OCI-LY3 (cell line): ENCODE measurements around the gene ZNF44.

Source experiments
- H2AFZ ChIP-seq: fragments of 200-600, 300-600 bp; shearing (Covaris generic); 2 replicates; pipeline ENCODE4 v1.6.0; 2014; ENCODE audit warnings: antibody characterized with exemption, low read depth, low read length
- H3K27ac ChIP-seq: fragments of 200-600, 300-600 bp; sonication (generic); 2 replicates; pipeline ENCODE4 v1.5.1; 2014; ENCODE audit warnings: mild to moderate bottlenecking, low read length, moderate library complexity, mixed read lengths
- H3K27me3 ChIP-seq: fragments of 200-600, 300-600 bp; sonication (generic); 2 replicates; pipeline ENCODE4 v1.6.1; 2014; ENCODE audit warnings: low read depth, low read length, mixed read lengths
- H3K36me3 ChIP-seq: fragments of 200-600, 300-600 bp; sonication (generic); replicated peaks from 2 replicates; pipeline ENCODE3; 2014; ENCODE audit warnings: low read depth, low read length, mixed read lengths
- H3K4me1 ChIP-seq: fragments of 300-600, 200-600 bp; sonication (generic); 2 replicates; pipeline ENCODE4 v1.6.1; 2014; ENCODE audit warnings: low read length, mixed read lengths
- H3K4me2 ChIP-seq: fragments of 200-600, 300-600 bp; sonication (generic); 2 replicates; pipeline ENCODE4 v1.6.1; 2014; ENCODE audit warnings: low read length, mixed read lengths
- H3K4me3 ChIP-seq: fragments of 300-600, 200-600 bp; sonication (generic); 2 replicates; pipeline ENCODE4 v1.5.1; 2014; ENCODE audit warnings: antibody characterized with exemption, mild to moderate bottlenecking, low read length, moderate library complexity
- H3K79me2 ChIP-seq: fragments of 300-600, 200-600 bp; shearing (Covaris generic); 2 replicates; pipeline ENCODE4 v1.6.1; 2014; ENCODE audit warnings: mild to moderate bottlenecking, low read length, mixed read lengths
- H3K9ac ChIP-seq: fragments of 300-600, 200-600 bp; shearing (Covaris generic); 2 replicates; pipeline ENCODE4 v1.6.0; 2014; ENCODE audit warnings: mild to moderate bottlenecking, low read length, moderate library complexity
- H3K9me3 ChIP-seq: fragments of 200-600, 300-600 bp; shearing (Covaris generic); 2 replicates; pipeline ENCODE4 v1.6.1; 2014; ENCODE audit warnings: low read length, mixed read lengths; ENCODE audit not compliant: insufficient read depth
- H4K20me1 ChIP-seq: fragments of 200-600, 300-600 bp; sonication (generic); 2 replicates; pipeline ENCODE4 v1.6.1; 2016; ENCODE audit warnings: low read length, mixed read lengths; ENCODE audit not compliant: insufficient read depth
- EZH2phosphoT487 ChIP-seq: fragments of 200-600 bp; shearing (Covaris generic); IDR thresholded peaks from 2 replicates; pipeline ENCODE4 v1.6.1; 2018; ENCODE audit warnings: antibody characterized with exemption, mixed run types, low read depth
- TF ChIP-seq, protein P1 (sequence below): fragments of 200-600, 300-600 bp; sonication (generic); IDR thresholded peaks from 2 replicates; pipeline ENCODE4 v1.5.1; 2014; ENCODE audit warnings: antibody characterized with exemption, low read length, low read depth

The ZNF44 gene

GRCh38 chr19:12237143-12237839 is 57.4 kb downstream of the ZNF44 start:
- Histone ChIP-seq H4K20me1 (no peaks in the 10 kb centered on the region), H3K4me1 (no peaks in the 10 kb centered on the region), H3K4me3 (no peak overlapping the region), H3K79me2 (no peaks in the 10 kb centered on the region), H3K9ac (no peak overlapping the region), H3K27ac (no peak overlapping the region), H2AFZ (no peak overlapping the region), H3K4me2 (no peak overlapping the region), H3K36me3 (peaks cover 45% of the 10 kb centered on the region), H3K27me3 (no peaks in the 10 kb centered on the region), H3K9me3 (no peaks in the 10 kb centered on the region)
- TF ChIP-seq, protein P1, sequence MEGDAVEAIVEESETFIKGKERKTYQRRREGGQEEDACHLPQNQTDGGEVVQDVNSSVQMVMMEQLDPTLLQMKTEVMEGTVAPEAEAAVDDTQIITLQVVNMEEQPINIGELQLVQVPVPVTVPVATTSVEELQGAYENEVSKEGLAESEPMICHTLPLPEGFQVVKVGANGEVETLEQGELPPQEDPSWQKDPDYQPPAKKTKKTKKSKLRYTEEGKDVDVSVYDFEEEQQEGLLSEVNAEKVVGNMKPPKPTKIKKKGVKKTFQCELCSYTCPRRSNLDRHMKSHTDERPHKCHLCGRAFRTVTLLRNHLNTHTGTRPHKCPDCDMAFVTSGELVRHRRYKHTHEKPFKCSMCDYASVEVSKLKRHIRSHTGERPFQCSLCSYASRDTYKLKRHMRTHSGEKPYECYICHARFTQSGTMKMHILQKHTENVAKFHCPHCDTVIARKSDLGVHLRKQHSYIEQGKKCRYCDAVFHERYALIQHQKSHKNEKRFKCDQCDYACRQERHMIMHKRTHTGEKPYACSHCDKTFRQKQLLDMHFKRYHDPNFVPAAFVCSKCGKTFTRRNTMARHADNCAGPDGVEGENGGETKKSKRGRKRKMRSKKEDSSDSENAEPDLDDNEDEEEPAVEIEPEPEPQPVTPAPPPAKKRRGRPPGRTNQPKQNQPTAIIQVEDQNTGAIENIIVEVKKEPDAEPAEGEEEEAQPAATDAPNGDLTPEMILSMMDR, result no peak
- TF ChIP-seq EZH2phosphoT487, result no peak

- Histone ChIP-seq H4K20me1 (no peaks in the 10 kb centered on the region), H3K27me3 (no peaks in the 10 kb centered on the region), H2AFZ (no peak overlapping the region), H3K36me3 (peaks cover 57% of the 10 kb centered on the region), H3K27ac (no peak overlapping the region), H3K4me3 (no peak overlapping the region), H3K4me2 (no peak overlapping the region), H3K9ac (no peak overlapping the region), H3K79me2 (no peaks in the 10 kb centered on the region), H3K4me1 (no peaks in the 10 kb centered on the region), H3K9me3 (0 out of 2 replicates have a peak, but pooled peaks cover 8% of the 10 kb centered on the region)
- TF ChIP-seq, protein P1, result no peak
- no peak for TF ChIP-seq EZH2phosphoT487
These were observed 61.7 kb downstream of the ZNF44 start for GRCh38 chr19:12232961-12233360.

DNA sequence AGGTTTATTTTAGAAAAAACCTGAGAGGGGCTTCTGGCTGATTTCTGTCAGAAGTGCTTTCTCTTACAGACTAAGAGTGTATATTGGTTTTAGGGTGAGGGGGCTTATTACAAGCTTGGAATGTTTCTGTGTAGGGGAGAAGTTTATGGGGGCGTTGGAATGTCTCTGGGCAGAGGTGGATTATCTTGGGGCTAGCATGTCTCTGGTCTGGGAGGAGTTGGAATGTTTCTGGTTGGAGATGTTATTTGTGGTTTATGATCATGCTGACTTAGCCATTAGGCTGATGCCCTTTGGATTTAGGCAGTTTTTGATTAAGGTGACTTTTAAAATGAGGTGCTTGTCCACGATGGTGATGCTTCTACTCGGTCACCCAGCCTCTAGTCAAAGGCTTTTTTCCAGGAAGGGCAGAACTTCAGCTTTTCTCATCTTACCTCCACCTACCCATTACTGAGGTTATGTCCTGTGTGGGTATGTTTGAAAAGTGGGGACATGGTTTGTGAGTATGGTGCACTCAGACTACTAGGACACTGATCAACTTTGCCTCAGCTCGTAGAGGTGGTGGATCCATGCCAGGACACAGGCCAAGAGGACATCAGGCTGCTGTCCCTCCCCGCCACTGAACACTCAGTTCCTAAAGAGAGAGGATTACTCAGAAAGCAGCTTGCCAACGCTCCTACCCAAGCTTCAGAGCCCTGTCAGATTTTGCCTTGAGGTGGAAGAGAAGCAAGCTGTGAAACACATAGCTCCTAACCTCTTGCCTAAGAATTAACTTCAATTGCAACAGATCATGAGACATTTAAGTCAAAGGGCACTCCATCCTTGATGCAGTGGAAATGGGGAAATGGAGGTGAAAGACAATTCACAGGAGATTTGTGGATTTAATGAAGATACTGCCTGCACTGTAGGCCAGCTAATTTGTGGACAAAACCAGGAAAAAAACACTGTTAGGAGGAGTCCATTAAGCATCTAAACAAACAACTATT is 63.6 kb downstream of the ZNF44 start:
- TF ChIP-seq, protein P1, result no peak
- no peak for TF ChIP-seq EZH2phosphoT487
- no peaks in the 10 kb centered on the region for H3K79me2 ChIP-seq
- no peaks in the 10 kb centered on the region for H4K20me1 ChIP-seq
- no peak overlapping the region for H3K27ac ChIP-seq
- H3K9me3 ChIP-seq, result 0 out of 2 replicates have a peak, but pooled peaks cover 8% of the 10 kb centered on the region
- H3K4me2 ChIP-seq, result no peak overlapping the region
- H3K4me1 ChIP-seq, result no peaks in the 10 kb centered on the region
- H3K4me3 ChIP-seq, result no peak overlapping the region
- no peaks in the 10 kb centered on the region for H3K27me3 ChIP-seq
- H3K9ac ChIP-seq, result no peak overlapping the region
- H2AFZ ChIP-seq, result no peak overlapping the region
- peaks cover 43% of the 10 kb centered on the region for H3K36me3 ChIP-seq

DNA sequence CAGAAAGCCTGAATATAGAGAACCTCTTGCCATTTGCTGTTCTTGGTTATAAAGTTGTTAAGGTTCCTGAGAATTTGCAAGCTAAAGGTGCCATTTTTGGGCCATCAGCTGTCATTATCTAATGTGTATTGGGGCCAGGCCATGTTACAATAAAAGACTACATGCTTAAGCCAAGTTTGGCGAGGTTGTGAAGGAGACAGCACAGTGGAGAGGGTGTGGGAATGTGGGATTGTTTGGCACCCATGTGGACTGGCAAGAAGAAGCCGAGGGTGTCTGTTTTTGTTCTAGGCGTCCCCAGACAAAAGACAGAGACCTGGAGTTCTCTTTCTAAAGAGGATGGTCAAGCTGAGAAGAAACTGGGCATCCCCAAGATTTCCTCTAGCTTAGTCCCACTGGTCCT is 64.7 kb downstream of the ZNF44 start:
- Histone ChIP-seq H3K27ac (no peak overlapping the region), H3K4me1 (no peaks in the 10 kb centered on the region), H3K36me3 (peaks cover 49% of the 10 kb centered on the region), H2AFZ (no peak overlapping the region), H3K9ac (no peak overlapping the region), H3K4me2 (no peak overlapping the region), H4K20me1 (no peaks in the 10 kb centered on the region), H3K27me3 (no peaks in the 10 kb centered on the region), H3K4me3 (no peak overlapping the region), H3K79me2 (no peaks in the 10 kb centered on the region), H3K9me3 (0 out of 2 replicates have a peak, but pooled peaks cover 8% of the 10 kb centered on the region)
- TF ChIP-seq EZH2phosphoT487, result no peak
- TF ChIP-seq, protein P1, result no peak
